ENCODE data around the gene DPF3. TPM values are rescaled to one million over a fixed set of nuclear protein-coding genes. Genes with fewer than 3 reads are reported as not detected.

DPF3 gene
- total RNA-seq, 5 donors from 2014 or later (not counting 1 experiment from before 2014, with no cell fraction given): 0.33 to 0.86 (median 0.54) TPM

GRCh38 chr14:72737560-72737943 is 156.3 kb downstream of the DPF3 start:
- no peak for DNase-seq
- no peaks in the 10 kb centered on the region for H3K4me1 ChIP-seq (ENCODE audit: control insufficient read depth in 1 of 2, extremely low read depth in 1 of 2, insufficient read depth in 2 of 2, low read length in 2 of 2)
- no peak overlapping the region for H3K27ac ChIP-seq (ENCODE audit: low read length)
- Mint-ChIP-seq H3K9me3 (no peaks in the 10 kb centered on the region), H3K27ac (no peak overlapping the region), H3K27me3 (peaks cover 0 to 4% of the 10 kb centered on the region in 2 donors), H3K36me3 (no peaks in the 10 kb centered on the region), H3K4me3 (no peak overlapping the region), H3K4me1 (no peaks in the 10 kb centered on the region)
- H3K27me3 ChIP-seq (replicated peaks in 1 of 2; ENCODE audit: control insufficient read depth in 2 of 2, extremely low read depth in 1 of 2, insufficient read depth in 2 of 2, low read length in 1 of 2): peaks cover 0 to 11% of the 10 kb centered on the region in 2 experiments
- no peaks in the 10 kb centered on the region for H3K36me3 ChIP-seq (ENCODE audit: control insufficient read depth in 2 of 2, extremely low read depth in 1 of 2, insufficient read depth in 1 of 2, low read length in 1 of 2)
- WGBS (ENCODE audit: insufficient coverage): 88% methylated on average over 2 of the region's 6 CpGs
- H3K4me3 ChIP-seq (ENCODE audit: control insufficient read depth in 1 of 2, extremely low read depth in 1 of 2, low read length in 1 of 2): no peak overlapping the region
- ATAC-seq (replicated peaks in 1 of 4): no peak
- H3K9me3 ChIP-seq: no peaks in the 10 kb centered on the region
- ChIA-PET CTCF (interaction anchor here in 1 of 2 donors (0.7 kb wide), 1 partner anchor 172 kb away, joined by 5 read pairs; no protein-coding TSS in a partner anchor), POLR2A (no interaction called here)

GRCh38 chr14:72736786-72737559 is 156.9 kb downstream of the DPF3 start:
- 90% methylated on average over 9 of the region's 14 CpGs for WGBS (ENCODE audit: insufficient coverage)
- CTCF ChIA-PET: no interaction called here

GRCh38 chr14:72736308-72736707 is 157.6 kb downstream of the DPF3 start:
- peaks cover 0 to 8% of the 10 kb centered on the region in 2 experiments for H3K27me3 ChIP-seq (replicated peaks in 1 of 2; ENCODE audit: control insufficient read depth in 2 of 2, extremely low read depth in 1 of 2, insufficient read depth in 2 of 2, low read length in 1 of 2)
- no peak for DNase-seq
- CTCF ChIA-PET: no interaction called here
- POLR2A ChIA-PET: interaction anchor here in 1 of 2 donors (0.7 kb wide), 1 partner anchor 20 kb away, joined by 10 read pairs; no protein-coding TSS in a partner anchor
- Mint-ChIP-seq H3K27ac (no peak overlapping the region), H3K36me3 (no peaks in the 10 kb centered on the region), H3K27me3 (peaks cover 0 to 4% of the 10 kb centered on the region in 2 donors), H3K4me3 (no peak overlapping the region), H3K4me1 (no peaks in the 10 kb centered on the region), H3K9me3 (no peaks in the 10 kb centered on the region)
- H3K36me3 ChIP-seq (ENCODE audit: control insufficient read depth in 2 of 2, extremely low read depth in 1 of 2, insufficient read depth in 1 of 2, low read length in 1 of 2): no peaks in the 10 kb centered on the region
- no peaks in the 10 kb centered on the region for H3K9me3 ChIP-seq
- no peaks in the 10 kb centered on the region for H3K4me1 ChIP-seq (ENCODE audit: control insufficient read depth in 1 of 2, extremely low read depth in 1 of 2, insufficient read depth in 2 of 2, low read length in 2 of 2)
- WGBS (ENCODE audit: insufficient coverage): no CpG with 5 or more reads among the region's 3 CpGs
- no peak overlapping the region for H3K27ac ChIP-seq (ENCODE audit: low read length)
- H3K4me3 ChIP-seq (ENCODE audit: control insufficient read depth in 1 of 2, extremely low read depth in 1 of 2, low read length in 1 of 2): no peak overlapping the region
- no peak for ATAC-seq (replicated peaks in 1 of 4)

More at GRCh38 chr14:72736786-72737559, 156.9 kb downstream of the DPF3 start:
- Mint-ChIP-seq H3K4me3 (no peak overlapping the region), H3K4me1 (no peaks in the 10 kb centered on the region), H3K27me3 (peaks cover 0 to 4% of the 10 kb centered on the region in 2 donors), H3K27ac (no peak overlapping the region), H3K36me3 (no peaks in the 10 kb centered on the region), H3K9me3 (no peaks in the 10 kb centered on the region)
- H3K9me3 ChIP-seq: no peaks in the 10 kb centered on the region
- peaks cover 0 to 11% of the 10 kb centered on the region in 2 experiments for H3K27me3 ChIP-seq (replicated peaks in 1 of 2; ENCODE audit: control insufficient read depth in 2 of 2, extremely low read depth in 1 of 2, insufficient read depth in 2 of 2, low read length in 1 of 2)
- no peaks in the 10 kb centered on the region for H3K36me3 ChIP-seq (ENCODE audit: control insufficient read depth in 2 of 2, extremely low read depth in 1 of 2, insufficient read depth in 1 of 2, low read length in 1 of 2)
- no peak overlapping the region for H3K27ac ChIP-seq (ENCODE audit: low read length)
- ATAC-seq (replicated peaks in 1 of 4): no peak
- H3K4me3 ChIP-seq (ENCODE audit: control insufficient read depth in 1 of 2, extremely low read depth in 1 of 2, low read length in 1 of 2): no peak overlapping the region
- DNase-seq: no peak
- POLR2A ChIA-PET: interaction anchor here in 1 of 2 donors (0.7 kb wide), 1 partner anchor 20 kb away, joined by 10 read pairs; no protein-coding TSS in a partner anchor
- H3K4me1 ChIP-seq (ENCODE audit: control insufficient read depth in 1 of 2, extremely low read depth in 1 of 2, insufficient read depth in 2 of 2, low read length in 2 of 2): no peaks in the 10 kb centered on the region

- ATAC-seq (replicated peaks in 1 of 4) (no peak), DNase-seq (no peak)
- Histone ChIP-seq H3K4me1 (ENCODE audit: control insufficient read depth in 1 of 2, extremely low read depth in 1 of 2, insufficient read depth in 2 of 2, low read length in 2 of 2) (no peaks in the 10 kb centered on the region), H3K9me3 (no peaks in the 10 kb centered on the region), H3K36me3 (ENCODE audit: control insufficient read depth in 2 of 2, extremely low read depth in 1 of 2, insufficient read depth in 1 of 2, low read length in 1 of 2) (no peaks in the 10 kb centered on the region), H3K4me3 (ENCODE audit: control insufficient read depth in 1 of 2, extremely low read depth in 1 of 2, low read length in 1 of 2) (no peak overlapping the region), H3K27ac (ENCODE audit: low read length) (no peak overlapping the region), H3K27me3 (replicated peaks in 1 of 2; ENCODE audit: control insufficient read depth in 2 of 2, extremely low read depth in 1 of 2, insufficient read depth in 2 of 2, low read length in 1 of 2) (no peaks in the 10 kb centered on the region)
- peaks cover 0 to 4% of the 10 kb centered on the region in 2 donors for H3K27me3 Mint-ChIP-seq
- H3K4me3 Mint-ChIP-seq: no peak overlapping the region
- WGBS (ENCODE audit: insufficient coverage): 70% methylated on average over 10 of the region's 16 CpGs
- ChIA-PET POLR2A (no interaction called here), CTCF (no interaction called here)
- H3K9me3 Mint-ChIP-seq: no peaks in the 10 kb centered on the region
- no peaks in the 10 kb centered on the region for H3K36me3 Mint-ChIP-seq
- no peaks in the 10 kb centered on the region for H3K4me1 Mint-ChIP-seq
- no peak overlapping the region for H3K27ac Mint-ChIP-seq
Observed at GRCh38 chr14:72732022-72732780, 161.7 kb downstream of the DPF3 start.

- 95% methylated on average over 15 of the region's 18 CpGs for WGBS (ENCODE audit: insufficient coverage)
Observed at GRCh38 chr14:72731252-72732020, 162.5 kb downstream of the DPF3 start.

GRCh38 chr14:72730468-72730867 is 163.4 kb downstream of the DPF3 start:
- no peak overlapping the region for H3K27ac Mint-ChIP-seq
- no CpG with 5 or more reads among the region's 4 CpGs for WGBS (ENCODE audit: insufficient coverage)

More at GRCh38 chr14:72731252-72732020, 162.5 kb downstream of the DPF3 start:
- H3K27ac ChIP-seq (ENCODE audit: low read length): no peak overlapping the region
- H3K4me1 ChIP-seq (ENCODE audit: control insufficient read depth in 1 of 2, extremely low read depth in 1 of 2, insufficient read depth in 2 of 2, low read length in 2 of 2): no peaks in the 10 kb centered on the region
- no peaks in the 10 kb centered on the region for H3K27me3 ChIP-seq (replicated peaks in 1 of 2; ENCODE audit: control insufficient read depth in 2 of 2, extremely low read depth in 1 of 2, insufficient read depth in 2 of 2, low read length in 1 of 2)
- H3K36me3 ChIP-seq (ENCODE audit: control insufficient read depth in 2 of 2, extremely low read depth in 1 of 2, insufficient read depth in 1 of 2, low read length in 1 of 2): no peaks in the 10 kb centered on the region
- no peaks in the 10 kb centered on the region for H3K9me3 ChIP-seq
- Mint-ChIP-seq H3K4me3 (no peak overlapping the region), H3K27ac (no peak overlapping the region), H3K36me3 (no peaks in the 10 kb centered on the region), H3K9me3 (no peaks in the 10 kb centered on the region), H3K27me3 (peaks cover 0 to 4% of the 10 kb centered on the region in 2 donors), H3K4me1 (no peaks in the 10 kb centered on the region)
- ATAC-seq (replicated peaks in 1 of 4) (no peak), DNase-seq (no peak)
- CTCF ChIA-PET: no interaction called here
- POLR2A ChIA-PET: no interaction called here
- no peak overlapping the region for H3K4me3 ChIP-seq (ENCODE audit: control insufficient read depth in 1 of 2, extremely low read depth in 1 of 2, low read length in 1 of 2)

More at GRCh38 chr14:72730468-72730867, 163.4 kb downstream of the DPF3 start:
- Histone ChIP-seq H3K9me3 (no peaks in the 10 kb centered on the region), H3K4me3 (ENCODE audit: control insufficient read depth in 1 of 2, extremely low read depth in 1 of 2, low read length in 1 of 2) (no peak overlapping the region), H3K4me1 (ENCODE audit: control insufficient read depth in 1 of 2, extremely low read depth in 1 of 2, insufficient read depth in 2 of 2, low read length in 2 of 2) (no peaks in the 10 kb centered on the region), H3K27ac (ENCODE audit: low read length) (no peak overlapping the region), H3K27me3 (replicated peaks in 1 of 2; ENCODE audit: control insufficient read depth in 2 of 2, extremely low read depth in 1 of 2, insufficient read depth in 2 of 2, low read length in 1 of 2) (no peaks in the 10 kb centered on the region), H3K36me3 (ENCODE audit: control insufficient read depth in 2 of 2, extremely low read depth in 1 of 2, insufficient read depth in 1 of 2, low read length in 1 of 2) (no peaks in the 10 kb centered on the region)
- H3K36me3 Mint-ChIP-seq: no peaks in the 10 kb centered on the region
- no peak for ATAC-seq (replicated peaks in 1 of 4)
- CTCF ChIA-PET: no interaction called here
- DNase-seq: no peak
- no peaks in the 10 kb centered on the region for H3K9me3 Mint-ChIP-seq
- H3K27me3 Mint-ChIP-seq: peaks cover 0 to 4% of the 10 kb centered on the region in 2 donors
- POLR2A ChIA-PET: no interaction called here
- H3K4me1 Mint-ChIP-seq: no peaks in the 10 kb centered on the region
- no peak overlapping the region for H3K4me3 Mint-ChIP-seq

Data from T-cell (primary cell).